Fibroblast of skin of right quadriceps (primary cell): ENCODE data around the gene PHACTR1.

Source experiments
- DNase-seq: peaks from one replicate; pipeline ENCODE4 v3.0.0-alpha.2; 2013

Gene PHACTR1

GRCh38 chr6:13172291-13172690 is 455.7 kb downstream of the PHACTR1 start:
- DNase-seq, result no peak

GRCh38 chr6:13175087-13175486 is 458.5 kb downstream of the PHACTR1 start:
- no peak for DNase-seq

- no peak for DNase-seq
Observed at GRCh38 chr6:13175759-13176158, 459.2 kb downstream of the PHACTR1 start.

- no peak for DNase-seq
Observed at GRCh38 chr6:13177664-13178063, 461.1 kb downstream of the PHACTR1 start.

- no peak for DNase-seq
Observed at GRCh38 chr6:13178107-13178506, 461.5 kb downstream of the PHACTR1 start.

GRCh38 chr6:13180538-13180937 is 464.0 kb downstream of the PHACTR1 start:
- DNase-seq, result no peak

- DNase-seq, result no peak
Observed at GRCh38 chr6:13181393-13181792, 464.8 kb downstream of the PHACTR1 start.

GRCh38 chr6:13183415-13184088 is 467.0 kb downstream of the PHACTR1 start:
- DNase-seq, result no peak

- no peak for DNase-seq
Observed at GRCh38 chr6:13184089-13184468, 467.5 kb downstream of the PHACTR1 start.

GRCh38 chr6:13184547-13184946 is 468.0 kb downstream of the PHACTR1 start:
- DNase-seq, result no peak

- DNase-seq, result no peak
Observed at GRCh38 chr6:13186861-13187260, 470.3 kb downstream of the PHACTR1 start.

- no peak for DNase-seq
Observed at GRCh38 chr6:13187692-13188091, 471.1 kb downstream of the PHACTR1 start.

GRCh38 chr6:13188306-13188705 is 471.7 kb downstream of the PHACTR1 start:
- DNase-seq, result no peak

- no peak for DNase-seq
Observed at GRCh38 chr6:13189710-13190109, 473.1 kb downstream of the PHACTR1 start.

- DNase-seq, result peak; percentile 59
Observed at GRCh38 chr6:13190376-13190775, 473.8 kb downstream of the PHACTR1 start.

GRCh38 chr6:13191461-13191860 is 474.9 kb downstream of the PHACTR1 start:
- no peak for DNase-seq

- peak; percentile 64 for DNase-seq
Observed at GRCh38 chr6:13194852-13195251, 478.3 kb downstream of the PHACTR1 start.

- no peak for DNase-seq
Observed at GRCh38 chr6:13195803-13196202, 479.2 kb downstream of the PHACTR1 start.

- DNase-seq, result no peak
Observed at GRCh38 chr6:13198168-13198567, 481.6 kb downstream of the PHACTR1 start.

- DNase-seq, result no peak
Observed at GRCh38 chr6:13201336-13201735, 484.8 kb downstream of the PHACTR1 start.

- no peak for DNase-seq
Observed at GRCh38 chr6:13203145-13203544, 486.6 kb downstream of the PHACTR1 start.

- no peak for DNase-seq
Observed at GRCh38 chr6:13205106-13205505, 488.5 kb downstream of the PHACTR1 start.

- no peak for DNase-seq
Observed at GRCh38 chr6:13212096-13212495, 495.5 kb downstream of the PHACTR1 start.

GRCh38 chr6:13212538-13212937 is 496.0 kb downstream of the PHACTR1 start:
- DNase-seq, result no peak

GRCh38 chr6:13215390-13215789 is 498.8 kb downstream of the PHACTR1 start:
- no peak for DNase-seq
